ENCODE data around the gene SDHAF2.
"Not testable (repeated sequence)": the region's sequence is repeated elsewhere in the genome, so short reads cannot be mapped to it uniquely, and the experiment has no call there.

The SDHAF2 gene

GRCh38 chr11:61429346-61429690 lies 606 bp upstream of the SDHAF2 start:
- DNase-seq = peak; percentile 88

GRCh38 chr11:61430839-61431238 lies 915 bp downstream of the SDHAF2 start:
- DNase-seq = not testable (repeated sequence)

GRCh38 chr11:61437496-61437895 lies 7.6 kb downstream of the SDHAF2 start:
- DNase-seq = no peak

GRCh38 chr11:61439615-61440014 lies 9.7 kb downstream of the SDHAF2 start:
- DNase-seq = no peak

GRCh38 chr11:61442616-61443015 lies 12.7 kb downstream of the SDHAF2 start:
- no peak for DNase-seq

- DNase-seq = no peak
Observed at GRCh38 chr11:61445516-61445915, 15.6 kb downstream of the SDHAF2 start.

- DNase-seq = peak; percentile 87
Observed at GRCh38 chr11:61446211-61446651, 16.3 kb downstream of the SDHAF2 start.

GRCh38 chr11:61447601-61448551 lies 18.0 kb downstream of the SDHAF2 start:
- DNase-seq = no peak

GRCh38 chr11:61448552-61448927 lies 18.6 kb downstream of the SDHAF2 start:
- no peak for DNase-seq

GRCh38 chr11:61452825-61453224 lies 22.9 kb downstream of the SDHAF2 start:
- no peak for DNase-seq

- DNase-seq = no peak
Observed at GRCh38 chr11:61453695-61454094, 23.8 kb downstream of the SDHAF2 start.

GRCh38 chr11:61454520-61454919 lies 24.6 kb downstream of the SDHAF2 start:
- DNase-seq = no peak

- no peak for DNase-seq
Observed at GRCh38 chr11:61460474-61460881, 30.6 kb downstream of the SDHAF2 start.

GRCh38 chr11:61460986-61461385 lies 31.1 kb downstream of the SDHAF2 start:
- no peak for DNase-seq

- not testable (repeated sequence) for DNase-seq
Observed at GRCh38 chr11:61467602-61468001, 37.7 kb downstream of the SDHAF2 start.

GRCh38 chr11:61468002-61468401 lies 38.1 kb downstream of the SDHAF2 start:
- no peak for DNase-seq

GRCh38 chr11:61472282-61472681 lies 42.4 kb downstream of the SDHAF2 start:
- DNase-seq = no peak

- DNase-seq = no peak
Observed at GRCh38 chr11:61472868-61473267, 42.9 kb downstream of the SDHAF2 start.

GRCh38 chr11:61473370-61474012 lies 43.6 kb downstream of the SDHAF2 start:
- DNase-seq = no peak

GRCh38 chr11:61474013-61474643 lies 44.2 kb downstream of the SDHAF2 start:
- no peak for DNase-seq

GRCh38 chr11:61475433-61475832 lies 45.5 kb downstream of the SDHAF2 start:
- DNase-seq = no peak

GRCh38 chr11:61476371-61476770 lies 46.4 kb downstream of the SDHAF2 start:
- no peak for DNase-seq

GRCh38 chr11:61477126-61477525 lies 47.2 kb downstream of the SDHAF2 start:
- no peak for DNase-seq

GRCh38 chr11:61477727-61478148 lies 47.8 kb downstream of the SDHAF2 start:
- peak; percentile 86 for DNase-seq
